Measurements from ENCODE around the gene CASP3. TPM values are rescaled to one million over a fixed set of nuclear protein-coding genes. Genes with fewer than 3 reads are reported as not detected.
"Not testable (repeated sequence)": the region's sequence is repeated elsewhere in the genome, so short reads cannot be mapped to it uniquely, and the experiment has no call there.

The CASP3 gene
- total RNA-seq, 1 experiment from 2014 or later = 65.5 TPM

GRCh38 chr4:184662236-184662635 is 13.0 kb upstream of the CASP3 start:
- TF ChIP-seq EZH2 (IDR thresholded peaks at IDR 0.05; ENCODE audit: borderline replicate concordance, low read depth, low read length, poor library complexity, severe bottlenecking) (no peak), CTCF (conservative IDR thresholded peaks at IDR 0.05; ENCODE audit: low read depth, low read length) (no peak)
- Histone ChIP-seq H3K9me3 (ENCODE audit: low read depth, low read length, poor library complexity, severe bottlenecking) (no peaks in the 10 kb centered on the region), H3K4me3 (ENCODE audit: low read depth, low read length, poor library complexity, severe bottlenecking) (no peak overlapping the region), H3K27me3 (replicated peaks; ENCODE audit: insufficient read depth, low read depth, low read length, poor library complexity) (no peaks in the 10 kb centered on the region), H3K36me3 (ENCODE audit: insufficient read depth, low read length, poor library complexity, severe bottlenecking) (peaks cover 28% of the 10 kb centered on the region), H3K27ac (ENCODE audit: low read depth, low read length, poor library complexity, severe bottlenecking) (no peak overlapping the region), H3K4me1 (ENCODE audit: insufficient read depth, low read length, poor library complexity, severe bottlenecking) (no peaks in the 10 kb centered on the region)
- BruUV-seq (replicated peaks) = no TSS peak
- ChIA-PET POLR2A (ENCODE audit: low non-redundant PET) (no interaction called here), CTCF (no interaction called here)
- intact Hi-C loops (cut with micrococcal nuclease; ENCODE audit: unreplicated experiment) = no loop called here
- DNase-seq (ENCODE audit: low spot score) = no peak

GRCh38 chr4:184660978-184661377 is 11.7 kb upstream of the CASP3 start:
- TF ChIP-seq CTCF (conservative IDR thresholded peaks at IDR 0.05; ENCODE audit: low read depth, low read length) (no peak), EZH2 (IDR thresholded peaks at IDR 0.05; ENCODE audit: borderline replicate concordance, low read depth, low read length, poor library complexity, severe bottlenecking) (no peak)
- no peaks in the 10 kb centered on the region for H3K27me3 ChIP-seq (replicated peaks; ENCODE audit: insufficient read depth, low read depth, low read length, poor library complexity)
- H3K9me3 ChIP-seq (ENCODE audit: low read depth, low read length, poor library complexity, severe bottlenecking) = no peaks in the 10 kb centered on the region
- no TSS peak for BruUV-seq (replicated peaks)
- H3K4me3 ChIP-seq (ENCODE audit: low read depth, low read length, poor library complexity, severe bottlenecking) = no peak overlapping the region
- no peaks in the 10 kb centered on the region for H3K4me1 ChIP-seq (ENCODE audit: insufficient read depth, low read length, poor library complexity, severe bottlenecking)
- DNase-seq (ENCODE audit: low spot score) = no peak
- ChIA-PET CTCF (no interaction called here), POLR2A (ENCODE audit: low non-redundant PET) (no interaction called here)
- peaks cover 30% of the 10 kb centered on the region for H3K36me3 ChIP-seq (ENCODE audit: insufficient read depth, low read length, poor library complexity, severe bottlenecking)
- intact Hi-C loops (cut with micrococcal nuclease; ENCODE audit: unreplicated experiment) = no loop called here
- no peak overlapping the region for H3K27ac ChIP-seq (ENCODE audit: low read depth, low read length, poor library complexity, severe bottlenecking)

- H3K27ac ChIP-seq (ENCODE audit: low read depth, low read length, poor library complexity, severe bottlenecking); intact Hi-C loops (cut with micrococcal nuclease; ENCODE audit: unreplicated experiment); H3K27me3 ChIP-seq (replicated peaks; ENCODE audit: insufficient read depth, low read depth, low read length, poor library complexity); DNase-seq (ENCODE audit: low spot score); H3K4me1 ChIP-seq (ENCODE audit: insufficient read depth, low read length, poor library complexity, severe bottlenecking); POLR2A ChIA-PET (ENCODE audit: low non-redundant PET); BruUV-seq (replicated peaks); CTCF ChIA-PET; H3K9me3 ChIP-seq (ENCODE audit: low read depth, low read length, poor library complexity, severe bottlenecking); H3K4me3 ChIP-seq (ENCODE audit: low read depth, low read length, poor library complexity, severe bottlenecking): not testable (repeated sequence)
- peaks cover 22% of the 10 kb centered on the region for H3K36me3 ChIP-seq (ENCODE audit: insufficient read depth, low read length, poor library complexity, severe bottlenecking)
Measured at GRCh38 chr4:184657820-184658219, 8.6 kb upstream of the CASP3 start.

GRCh38 chr4:184657144-184657543 is 7.9 kb upstream of the CASP3 start:
- Histone ChIP-seq H3K27ac (ENCODE audit: low read depth, low read length, poor library complexity, severe bottlenecking) (no peak overlapping the region), H3K4me1 (ENCODE audit: insufficient read depth, low read length, poor library complexity, severe bottlenecking) (no peaks in the 10 kb centered on the region), H3K9me3 (ENCODE audit: low read depth, low read length, poor library complexity, severe bottlenecking) (no peaks in the 10 kb centered on the region), H3K27me3 (replicated peaks; ENCODE audit: insufficient read depth, low read depth, low read length, poor library complexity) (no peaks in the 10 kb centered on the region), H3K4me3 (ENCODE audit: low read depth, low read length, poor library complexity, severe bottlenecking) (no peak overlapping the region), H3K36me3 (ENCODE audit: insufficient read depth, low read length, poor library complexity, severe bottlenecking) (peaks cover 22% of the 10 kb centered on the region)
- no TSS peak for BruUV-seq (replicated peaks)
- no peak for TF ChIP-seq EZH2 (IDR thresholded peaks at IDR 0.05; ENCODE audit: borderline replicate concordance, low read depth, low read length, poor library complexity, severe bottlenecking)
- no peak for TF ChIP-seq CTCF (conservative IDR thresholded peaks at IDR 0.05; ENCODE audit: low read depth, low read length)
- no peak for DNase-seq (ENCODE audit: low spot score)
- CTCF ChIA-PET = no interaction called here
- intact Hi-C loops (cut with micrococcal nuclease; ENCODE audit: unreplicated experiment) = no loop called here
- POLR2A ChIA-PET (ENCODE audit: low non-redundant PET) = no interaction called here
